ENCODE measurements around the gene SUPT3H. TPM values are rescaled to one million over a fixed set of nuclear protein-coding genes. Genes with fewer than 3 reads are reported as not detected.

The SUPT3H gene
- total and polyA plus RNA-seq, 9 donors, result 10.3 to 23.1 (median 16.2) TPM

DNA sequence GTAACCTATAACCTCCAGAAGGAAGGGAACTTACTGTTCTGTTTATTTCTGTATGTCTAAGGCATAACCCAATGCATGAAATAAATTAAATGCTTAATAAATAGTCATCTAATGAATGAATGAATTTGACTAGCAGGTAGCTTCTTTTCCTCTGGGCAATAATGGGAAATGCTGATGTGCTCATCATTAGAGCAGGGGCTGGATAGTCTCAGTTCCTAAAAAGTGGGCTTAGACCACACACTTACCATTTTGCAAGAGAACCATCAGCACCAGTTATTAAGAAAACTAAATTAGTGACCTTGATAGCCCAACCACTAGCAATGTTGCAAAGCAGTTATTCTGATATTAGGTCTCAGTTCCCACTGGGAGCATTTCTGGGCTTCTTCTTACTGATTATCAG lies 540.5 kb downstream of the SUPT3H start:
- Histone ChIP-seq H3K4me1 (ENCODE audit: insufficient read depth) (no peaks in the 10 kb centered on the region), H3K27ac (no peak overlapping the region), H3K9me3 (no peaks in the 10 kb centered on the region), H3K4me3 (no peak overlapping the region), H3K36me3 (no peaks in the 10 kb centered on the region), H3K27me3 (no peaks in the 10 kb centered on the region)
- no peak for DNase-seq
- TF ChIP-seq POLR2A (IDR thresholded peaks at IDR 0.05), result no peak
- TF ChIP-seq EP300 (IDR thresholded peaks at IDR 0.05), result no peak
- TF ChIP-seq, protein P1, sequence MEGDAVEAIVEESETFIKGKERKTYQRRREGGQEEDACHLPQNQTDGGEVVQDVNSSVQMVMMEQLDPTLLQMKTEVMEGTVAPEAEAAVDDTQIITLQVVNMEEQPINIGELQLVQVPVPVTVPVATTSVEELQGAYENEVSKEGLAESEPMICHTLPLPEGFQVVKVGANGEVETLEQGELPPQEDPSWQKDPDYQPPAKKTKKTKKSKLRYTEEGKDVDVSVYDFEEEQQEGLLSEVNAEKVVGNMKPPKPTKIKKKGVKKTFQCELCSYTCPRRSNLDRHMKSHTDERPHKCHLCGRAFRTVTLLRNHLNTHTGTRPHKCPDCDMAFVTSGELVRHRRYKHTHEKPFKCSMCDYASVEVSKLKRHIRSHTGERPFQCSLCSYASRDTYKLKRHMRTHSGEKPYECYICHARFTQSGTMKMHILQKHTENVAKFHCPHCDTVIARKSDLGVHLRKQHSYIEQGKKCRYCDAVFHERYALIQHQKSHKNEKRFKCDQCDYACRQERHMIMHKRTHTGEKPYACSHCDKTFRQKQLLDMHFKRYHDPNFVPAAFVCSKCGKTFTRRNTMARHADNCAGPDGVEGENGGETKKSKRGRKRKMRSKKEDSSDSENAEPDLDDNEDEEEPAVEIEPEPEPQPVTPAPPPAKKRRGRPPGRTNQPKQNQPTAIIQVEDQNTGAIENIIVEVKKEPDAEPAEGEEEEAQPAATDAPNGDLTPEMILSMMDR (IDR thresholded peaks at IDR 0.05), result no peak
- intact Hi-C loops (cut with DNase I), result no loop called here

DNA sequence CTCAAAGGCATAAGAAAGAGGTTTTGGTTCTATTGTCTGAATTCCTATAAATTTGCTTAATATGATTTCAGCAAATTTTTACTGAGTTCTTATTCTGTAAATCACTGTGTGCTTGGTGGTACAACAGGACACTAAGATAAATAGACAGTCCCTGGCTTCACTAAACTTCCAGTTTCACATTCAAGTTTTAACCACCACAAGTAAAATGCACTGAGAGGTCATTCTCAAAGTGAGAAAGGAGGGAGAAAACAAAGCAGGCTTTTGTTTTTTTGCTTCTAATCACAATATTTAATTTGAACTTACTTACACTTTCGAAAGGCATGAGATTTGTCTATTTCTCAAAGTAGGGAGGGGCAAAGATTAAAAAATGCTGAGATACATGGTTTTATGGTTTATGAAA lies 544.5 kb downstream of the SUPT3H start:
- no peaks in the 10 kb centered on the region for H3K4me1 ChIP-seq (ENCODE audit: insufficient read depth)
- H3K27me3 ChIP-seq, result no peaks in the 10 kb centered on the region
- no peak for TF ChIP-seq EP300 (IDR thresholded peaks at IDR 0.05)
- TF ChIP-seq POLR2A (IDR thresholded peaks at IDR 0.05), result no peak
- TF ChIP-seq, protein P1 (IDR thresholded peaks at IDR 0.05), result no peak
- no peak for DNase-seq
- H3K27ac ChIP-seq, result no peak overlapping the region
- intact Hi-C loops (cut with DNase I), result no loop called here
- WGBS, 3 donors, result 18 to 55% (median 26%) methylated on average over 1 of the region's 1 CpG
- H3K4me3 ChIP-seq, result no peak overlapping the region
- H3K9me3 ChIP-seq, result no peaks in the 10 kb centered on the region
- no peaks in the 10 kb centered on the region for H3K36me3 ChIP-seq

DNA sequence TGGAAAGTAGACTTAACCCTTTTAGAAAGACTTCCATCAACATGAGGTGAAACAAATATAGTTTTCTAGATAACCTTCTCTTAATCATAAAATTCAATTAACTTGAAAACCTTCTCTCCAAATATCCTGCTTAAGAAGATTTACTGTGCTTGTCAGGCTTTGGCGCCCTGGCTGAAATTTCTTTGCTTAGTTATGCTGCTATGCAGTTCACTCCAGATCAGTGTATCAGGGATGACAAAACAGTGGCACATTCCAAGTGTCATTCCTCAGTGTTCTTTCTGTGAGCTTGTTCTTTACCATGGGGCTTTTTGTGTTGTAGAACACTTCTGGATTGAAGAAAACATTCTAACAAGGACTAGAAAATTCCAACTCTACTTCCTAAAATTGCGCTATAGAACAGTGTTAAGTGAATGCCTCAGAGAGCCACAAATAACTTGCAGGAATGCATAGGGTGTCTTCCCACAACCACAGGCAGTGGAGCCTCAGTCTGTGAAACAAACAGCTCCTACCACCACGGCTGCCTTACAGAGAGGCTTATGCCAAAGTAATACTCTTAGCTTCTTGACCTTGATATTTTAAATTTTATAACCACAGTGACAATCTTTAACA lies 546.6 kb downstream of the SUPT3H start:
- no peak for DNase-seq
- TF ChIP-seq EP300 (IDR thresholded peaks at IDR 0.05) (no peak), POLR2A (IDR thresholded peaks at IDR 0.05) (no peak)
- TF ChIP-seq, protein P1 (IDR thresholded peaks at IDR 0.05), result no peak
- whole genome bisulfite sequencing, 3 donors, result 78 to 84% (median 82%) methylated on average over 3 of the region's 3 CpGs
- no peaks in the 10 kb centered on the region for H3K9me3 ChIP-seq
- H3K36me3 ChIP-seq, result no peaks in the 10 kb centered on the region
- no peaks in the 10 kb centered on the region for H3K4me1 ChIP-seq (ENCODE audit: insufficient read depth)
- no peaks in the 10 kb centered on the region for H3K27me3 ChIP-seq
- intact Hi-C loops (cut with DNase I), result no loop called here
- H3K4me3 ChIP-seq, result no peak overlapping the region
- H3K27ac ChIP-seq, result no peak overlapping the region

DNA sequence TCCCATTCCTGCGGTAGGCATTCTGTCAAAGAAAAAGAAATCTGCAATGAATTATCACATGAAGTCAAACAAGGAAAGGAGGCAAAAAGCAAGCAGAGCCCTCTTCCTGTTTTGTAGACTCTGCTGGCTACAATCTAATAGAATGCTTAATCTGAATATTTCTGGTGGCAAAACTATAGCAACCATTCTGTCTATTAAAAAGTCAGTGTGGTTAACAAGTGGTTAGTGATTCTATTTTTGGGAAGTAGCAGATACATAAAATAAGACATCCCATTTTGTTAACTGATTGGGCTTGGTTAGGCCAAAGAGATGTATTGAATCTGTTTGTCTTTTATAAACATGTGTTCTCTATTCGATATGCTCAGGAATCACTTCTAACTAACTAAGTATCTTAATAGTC lies 547.9 kb downstream of the SUPT3H start:
- Histone ChIP-seq H3K9me3 (no peaks in the 10 kb centered on the region), H3K27me3 (no peaks in the 10 kb centered on the region), H3K36me3 (no peaks in the 10 kb centered on the region), H3K27ac (no peak overlapping the region), H3K4me3 (no peak overlapping the region), H3K4me1 (ENCODE audit: insufficient read depth) (no peaks in the 10 kb centered on the region)
- DNase-seq, result no peak
- TF ChIP-seq EP300 (IDR thresholded peaks at IDR 0.05) (no peak), POLR2A (IDR thresholded peaks at IDR 0.05) (no peak)
- TF ChIP-seq, protein P1 (IDR thresholded peaks at IDR 0.05), result no peak
- WGBS, 3 donors, result 62 to 72% (median 70%) methylated on average over 2 of the region's 2 CpGs
- intact Hi-C loops (cut with DNase I), result no loop called here

All from ovary (tissue), 9 donors.